ENCODE results near the gene NELFA. TPM values are rescaled to one million over a fixed set of nuclear protein-coding genes. Genes with fewer than 3 reads are reported as not detected.

Gene NELFA
- total RNA-seq, 6 donors from 2014 or later, result 16.7 to 43.0 (median 27.3) TPM

DNA sequence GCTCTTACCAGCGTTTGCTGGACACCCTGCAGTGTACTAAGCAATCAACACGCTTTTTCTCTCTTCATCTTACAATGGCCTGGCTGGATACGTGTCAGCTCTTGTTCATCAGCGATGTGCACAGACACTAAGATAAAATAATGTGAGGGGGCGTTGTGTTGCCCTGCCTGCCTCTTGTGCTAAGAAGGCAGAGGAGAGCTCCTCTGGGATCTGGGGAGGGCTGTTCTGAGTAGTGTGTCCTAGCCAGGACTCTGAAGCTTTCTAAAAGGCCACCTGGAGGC lies 49.7 kb downstream of the NELFA start:
- Histone ChIP-seq H3K27me3 (no peaks in the 10 kb centered on the region), H3K4me1 (no peaks in the 10 kb centered on the region), H3K27ac (no peak overlapping the region), H3K4me3 (no peak overlapping the region), H3K9me3 (no peaks in the 10 kb centered on the region), H3K36me3 (peaks cover 4 to 90% (median 56%) of the 10 kb centered on the region in 4 donors)
- TF ChIP-seq EP300 (IDR thresholded peaks at IDR 0.05) (no peak), POLR2AphosphoS5 (IDR thresholded peaks at IDR 0.05) (no peak), POLR2A (IDR thresholded peaks at IDR 0.05) (no peak)
- TF ChIP-seq, protein P1, sequence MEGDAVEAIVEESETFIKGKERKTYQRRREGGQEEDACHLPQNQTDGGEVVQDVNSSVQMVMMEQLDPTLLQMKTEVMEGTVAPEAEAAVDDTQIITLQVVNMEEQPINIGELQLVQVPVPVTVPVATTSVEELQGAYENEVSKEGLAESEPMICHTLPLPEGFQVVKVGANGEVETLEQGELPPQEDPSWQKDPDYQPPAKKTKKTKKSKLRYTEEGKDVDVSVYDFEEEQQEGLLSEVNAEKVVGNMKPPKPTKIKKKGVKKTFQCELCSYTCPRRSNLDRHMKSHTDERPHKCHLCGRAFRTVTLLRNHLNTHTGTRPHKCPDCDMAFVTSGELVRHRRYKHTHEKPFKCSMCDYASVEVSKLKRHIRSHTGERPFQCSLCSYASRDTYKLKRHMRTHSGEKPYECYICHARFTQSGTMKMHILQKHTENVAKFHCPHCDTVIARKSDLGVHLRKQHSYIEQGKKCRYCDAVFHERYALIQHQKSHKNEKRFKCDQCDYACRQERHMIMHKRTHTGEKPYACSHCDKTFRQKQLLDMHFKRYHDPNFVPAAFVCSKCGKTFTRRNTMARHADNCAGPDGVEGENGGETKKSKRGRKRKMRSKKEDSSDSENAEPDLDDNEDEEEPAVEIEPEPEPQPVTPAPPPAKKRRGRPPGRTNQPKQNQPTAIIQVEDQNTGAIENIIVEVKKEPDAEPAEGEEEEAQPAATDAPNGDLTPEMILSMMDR (IDR thresholded peaks at IDR 0.05), result no peak
- 86 to 98% methylated on average over 5 of the region's 5 CpGs for WGBS, 2 donors
- ATAC-seq (ENCODE audit: low FRiP score in 2 of 2) (no peak), DNase-seq (no peak)

DNA sequence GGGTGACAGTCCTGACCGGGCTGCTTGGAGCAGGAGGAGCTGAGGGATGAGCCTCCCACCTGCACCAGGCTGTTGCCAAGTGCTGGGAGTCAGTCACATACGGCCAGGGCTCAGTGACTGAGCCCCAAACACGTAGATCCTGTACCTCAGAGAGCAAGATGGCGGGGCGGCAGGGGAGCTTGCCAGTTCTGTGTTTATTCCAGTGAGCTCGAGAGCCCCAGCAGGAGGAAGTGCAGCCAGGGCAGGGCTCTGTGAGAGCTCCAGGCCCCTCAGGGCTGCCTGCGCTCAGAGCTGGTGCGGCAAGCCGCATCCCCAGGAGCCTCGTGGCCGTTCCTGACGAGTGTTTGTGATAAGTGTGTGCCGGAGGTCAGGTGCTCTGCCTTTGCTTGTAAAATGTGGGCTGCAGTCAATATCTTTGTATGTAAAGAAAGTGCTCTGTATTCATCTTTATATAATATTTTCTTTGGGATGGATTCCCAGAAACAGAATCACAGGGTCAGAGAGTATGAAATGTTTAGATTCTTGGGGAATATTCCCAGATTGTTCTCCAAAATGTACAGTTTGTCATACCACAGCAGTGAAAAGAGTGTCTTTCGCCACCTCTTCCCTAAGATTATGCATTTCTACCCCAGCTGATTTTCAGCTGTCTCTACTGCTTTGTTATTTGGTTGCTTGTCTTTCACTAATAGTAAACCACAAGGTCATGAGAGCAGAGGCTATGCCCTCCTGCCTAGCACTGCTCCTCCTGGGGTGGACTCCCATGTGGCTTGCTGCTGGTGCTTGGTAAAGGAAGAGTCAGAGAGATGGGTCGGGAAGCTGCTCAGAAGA lies 50.3 kb downstream of the NELFA start:
- ATAC-seq (ENCODE audit: low FRiP score in 2 of 2) (peak in 1 of 2 donors; percentile 69), DNase-seq (peak; percentile 47 to 70)
- Histone ChIP-seq H3K4me3 (no peak overlapping the region), H3K4me1 (no peaks in the 10 kb centered on the region), H3K27me3 (no peaks in the 10 kb centered on the region), H3K9me3 (no peaks in the 10 kb centered on the region), H3K36me3 (peaks cover 4 to 95% (median 53%) of the 10 kb centered on the region in 4 donors), H3K27ac (peak overlapping the region in 1 of 4 donors; percentile 28)
- 77 to 80% methylated on average over 13 to 14 of the region's 15 CpGs for WGBS, 2 donors
- no peak for TF ChIP-seq EP300 (IDR thresholded peaks at IDR 0.05)
- TF ChIP-seq POLR2AphosphoS5 (IDR thresholded peaks at IDR 0.05), result no peak
- TF ChIP-seq POLR2A (IDR thresholded peaks at IDR 0.05), result no peak
- TF ChIP-seq, protein P1 (IDR thresholded peaks at IDR 0.05), result no peak

DNA sequence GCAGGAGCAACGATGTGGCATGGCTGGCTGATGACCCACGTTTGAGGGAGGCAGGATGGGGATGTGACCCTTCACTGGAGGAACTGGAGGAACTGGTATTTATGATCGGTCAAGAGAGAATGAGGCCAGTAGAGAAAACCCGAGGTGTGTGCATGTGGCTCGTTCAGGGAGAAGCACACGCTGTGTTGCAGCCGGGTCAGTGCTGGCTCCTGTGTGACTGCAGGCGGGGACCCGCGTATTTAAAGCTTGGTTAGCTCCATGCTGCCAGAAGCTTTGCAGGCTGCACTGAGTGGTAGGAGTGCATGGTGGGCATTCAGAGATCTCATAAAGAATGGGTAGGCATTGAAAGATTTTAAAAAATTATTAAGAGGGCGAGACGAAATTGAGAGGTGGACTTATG lies 52.1 kb downstream of the NELFA start:
- H3K9me3 ChIP-seq, result no peaks in the 10 kb centered on the region
- TF ChIP-seq EP300 (IDR thresholded peaks at IDR 0.05), result no peak
- no peak for TF ChIP-seq POLR2A (IDR thresholded peaks at IDR 0.05)
- TF ChIP-seq POLR2AphosphoS5 (IDR thresholded peaks at IDR 0.05), result no peak
- TF ChIP-seq, protein P1 (IDR thresholded peaks at IDR 0.05), result no peak
- H3K36me3 ChIP-seq, result peaks cover 5 to 94% (median 52%) of the 10 kb centered on the region in 4 donors
- no peaks in the 10 kb centered on the region for H3K27me3 ChIP-seq
- no peak for DNase-seq
- WGBS, 2 donors, result 95% methylated on average over 12 of the region's 12 CpGs
- H3K4me1 ChIP-seq, result no peaks in the 10 kb centered on the region
- no peak for ATAC-seq (ENCODE audit: low FRiP score in 2 of 2)
- H3K27ac ChIP-seq, result no peak overlapping the region
- H3K4me3 ChIP-seq, result no peak overlapping the region

DNA sequence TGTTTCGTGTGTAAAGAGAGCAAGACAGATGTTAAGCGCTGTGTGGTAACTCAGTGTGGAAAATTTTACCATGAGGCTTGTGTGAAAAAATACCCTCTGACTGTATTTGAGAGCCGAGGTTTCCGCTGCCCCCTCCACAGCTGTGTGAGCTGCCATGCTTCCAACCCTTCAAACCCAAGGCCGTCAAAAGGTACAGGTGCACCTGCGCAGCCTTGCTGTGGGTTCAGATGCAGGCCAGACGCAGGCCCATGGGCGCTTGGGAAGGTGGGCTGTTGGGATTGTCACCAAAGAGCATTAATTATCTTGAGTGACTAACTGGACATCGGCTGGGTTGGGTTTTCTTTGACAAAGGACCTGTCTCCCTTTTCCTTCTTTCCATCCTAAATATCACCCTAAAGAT lies 55.4 kb downstream of the NELFA start:
- ATAC-seq (ENCODE audit: low FRiP score in 2 of 2), result no peak
- Histone ChIP-seq H3K27ac (no peak overlapping the region), H3K27me3 (no peaks in the 10 kb centered on the region), H3K9me3 (no peaks in the 10 kb centered on the region), H3K4me1 (peaks cover 0 to 7% (median 3%) of the 10 kb centered on the region in 4 donors), H3K36me3 (peaks cover 6 to 70% (median 31%) of the 10 kb centered on the region in 4 donors), H3K4me3 (no peak overlapping the region)
- WGBS, 2 donors, result 98% methylated on average over 9 of the region's 9 CpGs
- DNase-seq, result no peak
- no peak for TF ChIP-seq EP300 (IDR thresholded peaks at IDR 0.05)

DNA sequence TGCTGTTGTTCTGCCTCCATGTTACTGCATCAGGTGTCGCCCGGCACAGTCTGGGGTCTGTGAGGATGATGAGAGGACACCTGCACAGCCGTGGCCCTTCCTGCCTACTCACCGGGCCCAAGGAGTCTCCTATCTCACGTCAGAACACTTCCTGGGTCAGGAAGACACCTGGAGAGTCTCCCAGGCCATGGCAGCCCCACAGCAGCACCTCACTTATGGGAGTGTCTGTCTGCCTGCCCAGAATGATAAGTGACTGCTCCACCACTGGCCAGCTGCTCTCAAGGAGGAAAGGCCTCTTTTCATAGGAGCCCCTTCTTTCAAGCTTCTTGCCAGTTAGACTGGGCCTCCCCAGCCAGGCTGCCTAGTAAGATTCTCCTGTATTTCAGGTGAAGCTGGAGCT lies 56.1 kb downstream of the NELFA start:
- Histone ChIP-seq H3K27ac (no peak overlapping the region), H3K4me1 (peaks cover 0 to 7% (median 3%) of the 10 kb centered on the region in 4 donors), H3K27me3 (no peaks in the 10 kb centered on the region), H3K4me3 (no peak overlapping the region), H3K9me3 (no peaks in the 10 kb centered on the region), H3K36me3 (peaks cover 2 to 64% (median 28%) of the 10 kb centered on the region in 4 donors)
- ATAC-seq (ENCODE audit: low FRiP score in 2 of 2), result no peak
- DNase-seq, result no peak
- TF ChIP-seq POLR2AphosphoS5 (IDR thresholded peaks at IDR 0.05) (no peak), EP300 (IDR thresholded peaks at IDR 0.05) (no peak), POLR2A (IDR thresholded peaks at IDR 0.05) (no peak)
- TF ChIP-seq, protein P1 (IDR thresholded peaks at IDR 0.05), result no peak
- WGBS, 2 donors, result 85% methylated on average over 5 of the region's 5 CpGs; no CpG with 5 or more reads in 1 of the 2 donors
